AG09309 (cell line): ENCODE results near the gene SLAMF8.

Experiments
- DNase-seq: peaks from one replicate; pipeline ENCODE4 v3.0.0-alpha.2; 2010; ENCODE audit warnings: low read depth
- H3K4me3 ChIP-seq: 2 replicates; pipeline ENCODE4 v1.5.1; 2011; ENCODE audit warnings: mild to moderate bottlenecking, low read depth, low read length, moderate library complexity; ENCODE audit not compliant: control insufficient read depth
- TF ChIP-seq, protein P1 (sequence below): IDR thresholded peaks from 2 replicates; pipeline ENCODE4 v1.5.1; 2011; ENCODE audit warnings: mild to moderate bottlenecking, low read depth, low read length, inconsistent platforms; ENCODE audit not compliant: insufficient read depth, control insufficient read depth; ENCODE audit errors: missing control alignments

Gene SLAMF8

DNA sequence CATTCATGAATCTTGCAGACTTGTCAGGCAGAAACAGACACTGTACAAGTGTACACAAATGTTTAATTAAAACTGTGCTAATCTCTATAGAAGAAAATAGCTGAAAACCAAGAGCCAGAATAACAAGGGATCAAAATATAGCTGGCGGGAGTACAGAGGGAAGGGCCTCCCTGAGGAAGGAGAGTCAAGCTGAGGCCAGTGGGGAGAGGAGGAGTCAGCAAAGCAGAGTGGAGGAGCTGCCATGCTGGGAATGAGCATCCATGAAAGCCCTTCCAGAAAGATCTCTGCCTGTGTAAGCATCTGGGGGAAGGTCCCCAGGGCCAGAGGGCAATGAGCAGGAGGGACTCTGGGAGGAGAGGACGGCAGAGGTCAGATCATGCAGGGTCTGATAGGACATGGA is 15.1 kb downstream of the SLAMF8 start:
- TF ChIP-seq, protein P1, sequence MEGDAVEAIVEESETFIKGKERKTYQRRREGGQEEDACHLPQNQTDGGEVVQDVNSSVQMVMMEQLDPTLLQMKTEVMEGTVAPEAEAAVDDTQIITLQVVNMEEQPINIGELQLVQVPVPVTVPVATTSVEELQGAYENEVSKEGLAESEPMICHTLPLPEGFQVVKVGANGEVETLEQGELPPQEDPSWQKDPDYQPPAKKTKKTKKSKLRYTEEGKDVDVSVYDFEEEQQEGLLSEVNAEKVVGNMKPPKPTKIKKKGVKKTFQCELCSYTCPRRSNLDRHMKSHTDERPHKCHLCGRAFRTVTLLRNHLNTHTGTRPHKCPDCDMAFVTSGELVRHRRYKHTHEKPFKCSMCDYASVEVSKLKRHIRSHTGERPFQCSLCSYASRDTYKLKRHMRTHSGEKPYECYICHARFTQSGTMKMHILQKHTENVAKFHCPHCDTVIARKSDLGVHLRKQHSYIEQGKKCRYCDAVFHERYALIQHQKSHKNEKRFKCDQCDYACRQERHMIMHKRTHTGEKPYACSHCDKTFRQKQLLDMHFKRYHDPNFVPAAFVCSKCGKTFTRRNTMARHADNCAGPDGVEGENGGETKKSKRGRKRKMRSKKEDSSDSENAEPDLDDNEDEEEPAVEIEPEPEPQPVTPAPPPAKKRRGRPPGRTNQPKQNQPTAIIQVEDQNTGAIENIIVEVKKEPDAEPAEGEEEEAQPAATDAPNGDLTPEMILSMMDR, result no peak
- no peak overlapping the region for H3K4me3 ChIP-seq
- DNase-seq, result no peak

DNA sequence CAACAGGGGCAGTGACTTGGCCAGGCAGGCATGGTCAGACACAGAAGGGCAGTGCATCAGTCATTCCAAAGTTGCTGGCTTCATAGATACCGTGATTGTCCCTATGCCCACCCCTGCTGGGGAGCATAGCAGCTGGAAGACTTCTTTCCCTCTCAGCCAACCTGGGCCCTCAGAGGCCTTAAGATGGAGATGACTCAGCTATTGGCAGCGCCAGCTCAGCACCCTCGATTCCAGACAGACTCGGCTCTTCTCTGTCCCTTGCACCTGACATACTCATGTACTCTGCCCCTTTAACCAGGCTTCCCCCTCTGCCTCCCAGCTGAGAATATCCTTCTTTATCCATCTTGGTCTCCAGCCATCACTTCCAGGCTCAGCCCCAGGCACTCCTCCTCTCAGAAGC is 16.8 kb downstream of the SLAMF8 start:
- TF ChIP-seq, protein P1, result no peak
- H3K4me3 ChIP-seq, result no peak overlapping the region

DNA sequence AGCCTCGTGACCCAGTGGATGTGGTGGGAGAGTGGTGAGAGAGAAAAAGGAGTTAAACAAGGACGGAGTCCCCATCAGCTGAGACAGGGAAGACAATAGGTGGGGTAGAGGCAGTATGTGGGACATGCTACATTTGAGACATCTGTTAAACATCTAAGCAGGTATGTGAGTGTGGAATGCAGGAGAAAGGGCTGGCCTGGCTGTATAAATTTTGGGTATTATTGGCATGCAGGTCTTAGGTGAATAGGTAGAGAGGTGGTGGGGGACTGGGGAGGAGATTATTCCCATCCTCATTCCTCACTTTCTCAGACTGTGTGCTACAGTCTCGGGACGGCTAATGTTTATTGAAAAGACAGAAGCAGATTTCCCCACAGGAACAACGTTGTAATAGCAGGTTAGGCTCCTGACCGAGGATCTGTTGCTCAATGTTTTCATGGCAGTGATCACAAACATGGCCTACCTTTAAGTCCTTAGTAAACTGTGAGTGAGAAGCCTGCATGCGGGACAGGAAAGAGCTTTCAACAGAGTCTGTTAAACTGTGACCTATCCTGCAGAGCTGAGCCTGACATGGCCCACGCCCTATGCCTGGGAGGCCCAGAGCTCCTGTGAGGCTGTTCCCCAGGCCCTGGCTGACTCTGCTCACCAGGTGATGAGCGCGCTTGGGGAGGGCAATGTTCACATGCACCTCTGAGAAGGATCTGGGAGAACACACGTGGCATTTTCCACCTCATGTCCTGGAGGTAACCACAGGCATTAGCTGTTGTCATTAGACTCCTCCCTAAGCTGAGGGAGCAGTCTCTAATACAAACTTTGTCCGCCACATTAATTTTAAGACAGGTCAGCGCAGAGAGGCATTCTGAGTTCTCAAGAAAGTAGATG is 19.3 kb downstream of the SLAMF8 start:
- no peak for DNase-seq
- no peak overlapping the region for H3K4me3 ChIP-seq
- TF ChIP-seq, protein P1, result no peak

More for the DNA sequence above, 16.8 kb downstream of the SLAMF8 start:
- no peak for DNase-seq

DNA sequence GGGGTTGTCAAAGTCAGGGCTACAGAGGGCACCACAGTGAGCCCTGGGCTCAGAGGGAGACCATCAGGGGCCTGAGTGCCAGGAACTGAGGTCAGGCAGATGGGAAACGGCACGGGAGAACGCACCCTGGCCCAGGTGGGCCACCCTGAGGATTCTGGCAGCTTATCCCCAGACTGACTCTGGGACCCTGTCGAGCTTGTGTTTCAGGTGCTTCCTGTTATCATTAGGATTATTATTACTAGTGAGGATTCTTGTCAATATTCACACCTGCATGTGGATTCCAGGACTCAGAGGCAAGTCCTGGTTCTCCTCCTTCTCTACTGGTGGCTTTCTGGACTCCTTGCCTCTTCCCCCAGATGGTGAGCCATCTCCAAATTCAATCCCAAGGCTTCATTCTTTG is 20.6 kb downstream of the SLAMF8 start:
- TF ChIP-seq, protein P1, result no peak
- DNase-seq, result no peak
- H3K4me3 ChIP-seq, result no peak overlapping the region

DNA sequence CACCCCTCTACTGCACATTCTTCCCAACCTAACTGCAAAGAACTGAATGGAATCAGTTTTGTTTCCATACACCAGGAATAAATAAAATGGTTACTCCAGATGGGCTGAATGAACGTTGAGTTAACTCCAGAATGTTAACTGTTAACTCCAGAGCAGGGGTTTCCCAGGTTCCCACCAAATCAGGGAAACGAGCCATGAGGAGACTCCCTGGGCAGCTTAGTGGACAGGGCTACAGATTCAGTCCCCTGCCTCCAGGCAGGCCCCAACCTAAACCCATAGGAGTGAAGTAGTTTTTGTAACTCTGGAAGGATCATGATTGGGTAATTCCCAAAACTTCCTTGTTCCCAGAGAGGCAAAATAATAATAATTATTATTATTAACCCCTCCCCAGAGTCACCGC is 21.7 kb downstream of the SLAMF8 start:
- no peak for DNase-seq
- H3K4me3 ChIP-seq, result no peak overlapping the region
- TF ChIP-seq, protein P1, result no peak

DNA sequence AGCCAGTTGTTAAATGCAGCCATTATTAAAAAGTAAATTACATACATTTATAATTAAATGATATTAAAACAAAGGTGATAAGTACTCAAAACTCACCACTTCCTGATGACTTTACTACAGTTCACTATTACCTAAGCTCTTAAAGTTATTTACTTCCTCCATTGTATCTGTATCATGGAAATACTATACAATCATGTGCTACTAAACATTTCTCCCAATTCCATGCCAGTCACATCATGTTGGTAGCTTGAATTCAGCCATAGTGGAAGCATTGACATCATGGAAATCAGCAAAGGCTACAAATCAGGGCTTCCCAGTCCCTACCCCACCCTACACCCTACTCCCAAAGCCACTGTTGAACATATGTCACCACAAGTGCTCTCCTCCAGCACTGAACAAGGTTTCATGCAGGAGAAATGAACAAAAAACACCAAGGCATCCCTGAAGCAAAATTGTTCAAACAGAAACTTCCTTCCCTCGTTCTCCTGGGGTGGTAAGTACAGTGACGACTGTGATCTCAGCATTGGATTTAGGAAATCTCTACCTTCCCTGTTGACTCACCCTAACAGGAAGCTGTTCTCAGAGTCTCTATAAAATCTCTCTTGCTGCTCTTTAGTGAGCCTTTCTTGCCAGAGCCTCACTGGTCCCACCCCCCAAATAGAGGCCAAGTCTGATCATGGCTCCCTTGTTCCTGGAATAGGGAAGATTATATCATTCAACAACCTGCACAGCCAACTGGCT is 23.1 kb downstream of the SLAMF8 start:
- TF ChIP-seq, protein P1, result no peak
- no peak for DNase-seq
- peak overlapping the region; percentile 18 for H3K4me3 ChIP-seq
